Large intestine (tissue), 3 donors: Measurements from ENCODE around the gene TNN. TPM values are rescaled to one million over a fixed set of nuclear protein-coding genes. Genes with fewer than 3 reads are reported as not detected.
A peak's percentile ranks its signal among the peaks of the same experiment; 100 is the strongest.

Source experiments
- DNase-seq, 2 donors: peaks; one replicate each; pipeline versions ENCODE4 v3.0.0 to v3.0.0-alpha.2; 2013
- H3K27ac ChIP-seq: one replicate; pipeline ENCODE4 v1.5.1; 2013; ENCODE audit warnings: low read length
- H3K27me3 ChIP-seq: 2 replicates; pipeline ENCODE4 v1.6.1; 2013; ENCODE audit warnings: low read length; ENCODE audit not compliant: control insufficient read depth, insufficient read depth
- H3K36me3 ChIP-seq: 2 replicates; pipeline ENCODE4 v1.6.1; 2013; ENCODE audit warnings: low read length; ENCODE audit not compliant: control insufficient read depth, insufficient read depth
- H3K4me1 ChIP-seq: one replicate; pipeline ENCODE4 v1.6.1; 2013; ENCODE audit warnings: low read length; ENCODE audit not compliant: control insufficient read depth, insufficient read depth
- H3K4me3 ChIP-seq: one replicate; pipeline ENCODE4 v1.5.1; 2013; ENCODE audit warnings: low read length
- H3K9me3 ChIP-seq: one replicate; pipeline ENCODE4 v1.6.1; 2013; ENCODE audit warnings: mild to moderate bottlenecking, low read depth, low read length, moderate library complexity; ENCODE audit not compliant: control insufficient read depth
- WGBS: methylation state at CpG from one replicate; pipeline ENCODE4 v1.1.5; 2013; ENCODE audit warnings: low lambda C conversion rate; ENCODE audit not compliant: insufficient coverage; 5-methylcytosine and 5-hydroxymethylcytosine counted together
- polyA plus RNA-seq: library from polyadenylated mRNA; unstranded; fragments of 120-200 nt; gene quantifications from one replicate; pipeline ENCODE4 v1.2.1, GENCODE V29; 2013

The TNN gene
- polyA plus RNA-seq, 1 donor, result 0.70 TPM

- no CpG with 5 or more reads among the region's 2 CpGs for WGBS
- no peak for DNase-seq
- H3K36me3 ChIP-seq, result peaks cover 5% of the 10 kb centered on the region
- peaks cover 3% of the 10 kb centered on the region for H3K4me1 ChIP-seq
- no peaks in the 10 kb centered on the region for H3K27me3 ChIP-seq
- no peak overlapping the region for H3K4me3 ChIP-seq
- H3K9me3 ChIP-seq, result no peaks in the 10 kb centered on the region
- no peak overlapping the region for H3K27ac ChIP-seq
Observed at GRCh38 chr1:175186433-175187160, 119.0 kb downstream of the TNN start.

- WGBS, result no CpG with 5 or more reads among the region's 2 CpGs
- no peak overlapping the region for H3K27ac ChIP-seq
- DNase-seq, result no peak
- H3K4me1 ChIP-seq, result peaks cover 7% of the 10 kb centered on the region
- H3K36me3 ChIP-seq, result peaks cover 5% of the 10 kb centered on the region
- no peaks in the 10 kb centered on the region for H3K9me3 ChIP-seq
- H3K4me3 ChIP-seq, result no peak overlapping the region
- no peaks in the 10 kb centered on the region for H3K27me3 ChIP-seq
Observed at GRCh38 chr1:175188936-175189335, 121.3 kb downstream of the TNN start.

- peak; percentile 26 to 71 for DNase-seq
- peaks cover 3% of the 10 kb centered on the region for H3K36me3 ChIP-seq
- no CpG with 5 or more reads among the region's 7 CpGs for WGBS
- peaks cover 7% of the 10 kb centered on the region for H3K4me1 ChIP-seq
- peak overlapping the region; percentile 56 for H3K4me3 ChIP-seq
- H3K9me3 ChIP-seq, result no peaks in the 10 kb centered on the region
- peak overlapping the region; percentile 82 for H3K27ac ChIP-seq
- H3K27me3 ChIP-seq, result no peaks in the 10 kb centered on the region
Observed at GRCh38 chr1:175191659-175192058, 124.0 kb downstream of the TNN start.

GRCh38 chr1:175192111-175192629 is 124.5 kb downstream of the TNN start:
- WGBS, result 0% methylated on average over 1 of the region's 17 CpGs
- peak; percentile 25 to 77 for DNase-seq
- H3K4me1 ChIP-seq, result peaks cover 7% of the 10 kb centered on the region

GRCh38 chr1:175192630-175193526 is 125.2 kb downstream of the TNN start, which contains the start of gene KIAA0040:
Gene KIAA0040, minus strand, starts transcription at chr1:175192776. Its CDS starts 31,763 bp downstream, at chr1:175161013.
- Histone ChIP-seq H3K36me3 (no peaks in the 10 kb centered on the region), H3K4me1 (peaks cover 7% of the 10 kb centered on the region), H3K9me3 (no peaks in the 10 kb centered on the region), H3K27ac (peak within 1 kb of the TSS; percentile 82), H3K4me3 (peak within 1 kb of the TSS; percentile 56), H3K27me3 (no peaks in the 10 kb centered on the region)
- WGBS, result 20% methylated on average over 1 of the region's 62 CpGs
- peak; percentile 78 to 90 for DNase-seq

More at GRCh38 chr1:175192111-175192629, 124.5 kb downstream of the TNN start:
- Histone ChIP-seq H3K27ac (peak overlapping the region; percentile 82), H3K27me3 (no peaks in the 10 kb centered on the region), H3K9me3 (no peaks in the 10 kb centered on the region), H3K4me3 (peak overlapping the region; percentile 56), H3K36me3 (peaks cover under 1% of the 10 kb centered on the region)

- Histone ChIP-seq H3K27me3 (no peaks in the 10 kb centered on the region), H3K27ac (peak overlapping the region; percentile 71), H3K9me3 (no peaks in the 10 kb centered on the region), H3K4me1 (peaks cover 7% of the 10 kb centered on the region), H3K4me3 (peak overlapping the region; percentile 56), H3K36me3 (no peaks in the 10 kb centered on the region)
- no peak for DNase-seq
- no CpG with 5 or more reads among the region's 4 CpGs for WGBS
Observed at GRCh38 chr1:175193527-175193910, 125.9 kb downstream of the TNN start.

GRCh38 chr1:175195281-175195680 is 127.6 kb downstream of the TNN start:
- H3K36me3 ChIP-seq, result no peaks in the 10 kb centered on the region
- no CpG with 5 or more reads among the region's 1 CpG for WGBS
- H3K27ac ChIP-seq, result no peak overlapping the region
- no peak for DNase-seq
- H3K9me3 ChIP-seq, result no peaks in the 10 kb centered on the region
- H3K4me3 ChIP-seq, result no peak overlapping the region
- H3K27me3 ChIP-seq, result no peaks in the 10 kb centered on the region
- peaks cover 7% of the 10 kb centered on the region for H3K4me1 ChIP-seq

- H3K4me1 ChIP-seq, result peaks cover 7% of the 10 kb centered on the region
- no peaks in the 10 kb centered on the region for H3K36me3 ChIP-seq
- whole genome bisulfite sequencing, result 71% methylated on average over 1 of the region's 3 CpGs
- no peak for DNase-seq
- no peaks in the 10 kb centered on the region for H3K9me3 ChIP-seq
- H3K27me3 ChIP-seq, result no peaks in the 10 kb centered on the region
- H3K4me3 ChIP-seq, result no peak overlapping the region
- H3K27ac ChIP-seq, result no peak overlapping the region
Observed at GRCh38 chr1:175195798-175196197, 128.2 kb downstream of the TNN start.

- Histone ChIP-seq H3K4me3 (no peak overlapping the region), H3K27me3 (no peaks in the 10 kb centered on the region), H3K4me1 (peaks cover 4% of the 10 kb centered on the region), H3K9me3 (no peaks in the 10 kb centered on the region), H3K36me3 (no peaks in the 10 kb centered on the region), H3K27ac (no peak overlapping the region)
- no CpG with 5 or more reads among the region's 2 CpGs for WGBS
- DNase-seq, result no peak
Observed at GRCh38 chr1:175197531-175197930, 129.9 kb downstream of the TNN start.
